ENCODE results near the gene COL21A1. TPM values are rescaled to one million over a fixed set of nuclear protein-coding genes. Genes with fewer than 3 reads are reported as not detected.

The COL21A1 gene
- polyA plus RNA-seq, 4 donors, result 110 to 154 (median 128) TPM

DNA sequence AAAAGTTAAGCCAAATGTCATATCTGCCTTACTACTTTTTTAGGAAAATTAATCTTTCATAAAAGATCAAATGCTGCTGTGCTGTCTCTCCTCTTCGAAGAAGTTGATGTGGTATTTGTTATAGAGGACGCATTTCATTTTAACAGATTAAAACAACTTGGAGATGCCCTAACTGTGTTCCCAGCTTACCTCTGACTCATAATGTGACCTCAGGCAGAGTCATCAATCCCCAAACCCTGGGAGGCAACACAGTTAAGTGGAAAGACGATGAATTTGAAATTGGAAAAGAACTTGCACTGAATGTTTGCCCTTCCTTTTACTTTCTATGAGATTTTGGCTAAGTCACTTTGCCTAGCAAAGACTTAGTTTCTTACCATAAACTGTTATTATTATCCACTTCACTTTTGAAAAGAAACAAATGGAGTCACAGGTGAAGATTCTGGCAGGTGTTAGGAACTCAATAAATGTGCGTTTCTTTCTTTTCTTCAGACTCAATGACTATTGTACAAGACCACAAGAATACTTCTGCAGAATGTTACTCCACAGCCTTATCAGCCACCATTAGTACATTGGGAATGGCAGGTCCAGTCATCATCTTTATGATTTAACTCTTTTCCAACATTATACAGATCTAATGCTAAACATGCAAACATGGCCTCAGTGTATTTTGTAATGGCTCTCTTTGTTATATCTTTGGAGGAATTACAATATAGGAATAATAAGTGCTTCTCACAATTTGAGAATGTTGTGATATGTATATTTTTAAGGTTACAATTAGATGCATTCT is 102.6 kb downstream of the COL21A1 start:
- DNase-seq (ENCODE audit: low read depth in 4 of 4, low spot score in 3 of 4), result no peak

GRCh38 chr6:56143796-56144195 is 103.6 kb downstream of the COL21A1 start:
- no peak for DNase-seq (ENCODE audit: low read depth in 4 of 4, low spot score in 3 of 4)

DNA sequence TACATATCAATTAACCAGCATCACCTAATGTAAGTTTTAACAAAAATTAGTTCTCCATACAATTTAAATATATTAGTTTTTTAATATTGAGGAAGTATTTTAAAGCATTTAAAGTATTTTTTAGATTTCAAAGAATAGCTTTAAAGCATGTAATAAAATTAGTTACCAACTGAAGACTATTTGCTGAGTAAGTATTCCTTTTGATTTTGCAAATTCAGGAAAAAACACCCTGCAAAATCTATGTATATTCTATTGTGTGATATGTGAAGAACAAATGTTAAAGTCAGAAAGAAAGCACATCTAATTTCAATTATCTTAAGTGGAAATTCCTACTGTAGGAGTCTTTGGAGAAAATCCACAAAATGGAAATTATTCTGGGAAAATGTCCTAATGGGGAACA is 107.3 kb downstream of the COL21A1 start:
- no peak for DNase-seq (ENCODE audit: low read depth in 4 of 4, low spot score in 3 of 4)

DNA sequence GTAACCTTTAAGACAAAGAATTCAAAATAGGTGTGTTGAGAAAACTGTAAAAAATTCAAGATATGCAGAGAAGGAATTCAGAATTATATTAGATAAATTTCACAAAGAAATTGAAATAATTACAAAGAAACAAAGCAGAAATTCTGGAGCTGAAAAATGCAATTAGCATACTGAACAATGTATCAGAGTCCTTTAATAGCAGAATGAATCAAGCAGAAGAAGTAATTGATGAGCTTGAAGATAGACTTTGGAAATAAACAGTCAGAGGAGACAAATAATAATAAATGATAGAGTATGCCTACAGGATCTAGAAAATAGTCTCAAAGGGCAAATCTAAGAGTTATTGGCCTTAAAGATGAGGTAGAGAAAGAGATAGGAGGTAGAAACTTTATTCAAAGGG is 131.7 kb downstream of the COL21A1 start:
- no peak for DNase-seq (ENCODE audit: low read depth in 4 of 4, low spot score in 3 of 4)

GRCh38 chr6:56109149-56109548 is 138.2 kb downstream of the COL21A1 start:
- no peak for DNase-seq (ENCODE audit: low read depth in 4 of 4, low spot score in 3 of 4)

DNA sequence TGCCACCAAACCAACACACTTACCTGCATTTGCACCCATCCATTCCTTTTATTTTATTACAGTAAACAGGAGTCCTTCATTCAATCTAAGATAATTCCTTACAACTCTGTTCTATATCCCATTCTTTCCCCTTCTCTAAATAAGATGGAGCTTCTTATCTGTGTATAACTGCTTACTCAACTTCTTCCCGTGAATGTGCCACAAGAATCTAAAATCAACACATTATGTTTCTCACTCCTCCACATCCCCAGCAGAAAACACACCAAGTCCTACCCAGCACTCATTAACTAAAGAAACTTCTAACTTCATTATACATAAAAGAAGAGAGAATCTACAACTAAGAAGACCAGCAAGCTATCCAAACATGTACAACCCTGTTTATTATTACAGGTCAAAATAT is 141.1 kb downstream of the COL21A1 start:
- no peak for DNase-seq (ENCODE audit: low read depth in 4 of 4, low spot score in 3 of 4)

- no peak for DNase-seq (ENCODE audit: low read depth in 4 of 4, low spot score in 3 of 4)
These were observed 142.8 kb downstream of the COL21A1 start for GRCh38 chr6:56104591-56104990.

DNA sequence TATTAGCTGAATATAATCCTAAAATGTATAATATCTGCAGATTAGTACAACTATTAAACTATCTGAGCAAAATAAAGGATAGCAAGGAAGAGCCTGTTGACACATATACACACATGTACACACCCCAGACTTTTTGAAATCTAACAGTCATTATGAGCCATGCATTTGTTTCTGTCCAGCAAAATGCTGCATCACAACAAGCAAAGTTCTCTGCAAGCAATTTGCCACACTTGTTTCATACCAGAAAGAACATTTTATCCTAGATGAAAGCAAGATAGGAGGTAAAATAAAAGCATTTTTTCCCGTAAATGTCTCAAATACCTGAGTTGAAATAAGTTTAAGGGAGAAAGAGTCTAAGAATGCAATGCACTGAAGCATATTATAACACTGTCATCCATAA is 145.2 kb downstream of the COL21A1 start:
- no peak for DNase-seq (ENCODE audit: low read depth in 4 of 4, low spot score in 3 of 4)

- no peak for DNase-seq (ENCODE audit: low read depth in 4 of 4, low spot score in 3 of 4)
These were observed 146.2 kb downstream of the COL21A1 start for GRCh38 chr6:56101141-56101553.

DNA sequence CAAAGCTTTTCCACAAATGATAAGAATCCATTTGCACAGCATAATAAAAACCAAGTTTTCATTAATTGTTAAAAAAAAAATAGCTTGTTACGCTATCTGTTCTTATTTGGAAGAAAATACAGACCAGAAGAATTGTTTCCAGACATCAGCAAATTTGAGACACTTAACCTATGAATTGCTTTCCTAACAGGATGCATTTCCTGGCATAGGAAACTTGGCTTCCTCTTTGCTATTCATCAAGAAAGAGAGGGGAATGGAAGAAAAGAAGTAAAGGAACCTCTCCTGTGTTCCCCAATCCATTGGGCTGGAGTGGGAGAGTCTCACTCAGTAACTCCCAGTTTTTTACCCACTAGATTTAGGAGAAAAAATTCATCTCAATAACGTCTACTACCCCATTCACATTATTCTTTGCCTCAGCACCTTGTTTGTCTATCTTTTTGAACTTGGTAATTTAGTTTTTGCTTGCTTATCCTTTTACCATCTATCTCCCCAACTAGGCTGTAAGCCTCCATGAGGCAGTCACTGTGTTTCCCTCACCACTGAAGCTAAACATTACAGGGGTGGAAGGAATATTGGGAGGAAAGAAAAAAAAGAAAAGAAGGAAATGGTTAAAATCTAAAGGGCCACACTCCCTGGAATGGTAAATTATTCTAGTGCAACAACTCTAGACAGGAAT is 150.3 kb downstream of the COL21A1 start:
- DNase-seq (ENCODE audit: low read depth in 4 of 4, low spot score in 3 of 4), result peak in 1 of 4 donors; percentile 10

- peak in 2 of 4 donors; percentile 18 to 25 for DNase-seq (ENCODE audit: low read depth in 4 of 4, low spot score in 3 of 4)
These were observed 150.8 kb downstream of the COL21A1 start for GRCh38 chr6:56096541-56096940.

DNA sequence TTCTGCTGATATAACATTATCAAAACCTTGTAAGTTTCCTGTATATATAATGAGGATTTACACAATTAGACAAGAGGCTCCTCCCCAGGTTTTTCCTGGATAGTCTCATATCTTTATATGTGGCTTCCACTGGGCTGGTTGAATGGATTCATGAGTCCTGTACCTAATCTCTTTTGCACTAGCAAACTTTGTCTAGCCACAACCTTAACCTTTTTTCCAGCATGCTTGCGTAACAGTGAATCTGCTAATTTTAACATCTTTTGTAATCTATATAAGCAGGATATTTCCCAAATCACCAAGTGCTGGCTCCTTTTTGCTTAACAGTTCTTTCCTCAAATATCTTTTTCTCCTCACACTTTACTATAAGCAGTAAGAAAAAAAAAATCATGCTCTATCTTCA is 153.6 kb downstream of the COL21A1 start:
- no peak for DNase-seq (ENCODE audit: low read depth in 4 of 4, low spot score in 3 of 4)

DNA sequence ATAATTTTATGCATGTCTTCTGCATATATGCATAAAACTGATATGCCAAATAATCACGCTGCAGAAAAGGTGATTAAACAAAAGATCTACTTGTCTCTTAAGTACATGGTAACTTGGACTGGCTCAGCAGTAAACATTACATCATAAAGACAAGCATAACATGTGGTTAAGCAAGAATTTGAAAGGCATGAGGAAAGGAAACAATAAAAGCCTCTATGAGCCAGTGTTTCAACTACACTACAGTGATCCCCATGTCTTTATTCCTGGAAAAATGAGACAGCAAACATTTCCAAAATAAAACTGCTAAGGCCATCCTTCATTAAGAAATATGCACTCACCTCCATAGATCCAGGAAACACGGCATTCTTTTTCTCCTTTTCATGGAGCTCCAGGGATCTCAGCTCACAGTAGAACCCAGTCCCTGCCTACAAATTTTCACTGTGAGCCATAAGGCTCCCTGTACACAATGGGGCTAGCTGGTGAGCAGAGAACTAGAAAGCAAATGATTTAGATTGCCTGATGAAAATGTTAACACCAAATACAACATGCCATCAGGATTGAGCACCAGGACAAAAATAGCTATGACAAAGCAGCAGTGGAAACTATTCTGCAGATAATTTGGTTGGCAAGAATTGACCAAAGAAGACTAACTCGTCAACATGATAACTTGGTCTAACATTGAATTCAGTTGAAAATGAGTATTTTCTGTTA is 156.1 kb downstream of the COL21A1 start:
- DNase-seq (ENCODE audit: low read depth in 4 of 4, low spot score in 3 of 4), result peak in 1 of 4 donors; percentile 2

- no peak for DNase-seq (ENCODE audit: low read depth in 4 of 4, low spot score in 3 of 4)
These were observed 158.7 kb downstream of the COL21A1 start for GRCh38 chr6:56088641-56089040.

DNA sequence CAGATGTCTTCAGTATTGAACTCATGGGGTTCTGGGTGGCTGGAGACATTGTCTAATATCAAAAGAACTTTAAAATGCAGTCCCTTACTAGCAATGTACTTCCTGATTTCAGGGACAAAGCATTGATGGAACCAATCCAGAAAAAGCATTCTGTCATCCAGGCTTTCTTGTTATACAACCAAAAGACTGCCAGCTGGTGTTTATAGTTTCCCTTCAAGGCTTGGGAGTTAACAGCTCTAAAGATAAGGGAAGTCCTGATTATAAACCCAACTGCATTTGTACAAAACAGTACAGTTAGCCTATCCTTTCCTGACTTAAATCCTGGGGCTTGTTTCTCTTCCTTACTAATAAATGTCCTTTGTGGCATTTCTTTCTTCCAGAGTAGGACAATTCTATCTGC is 160.0 kb downstream of the COL21A1 start:
- peak in 1 of 4 donors; percentile 41 for DNase-seq (ENCODE audit: low read depth in 4 of 4, low spot score in 3 of 4)

DNA sequence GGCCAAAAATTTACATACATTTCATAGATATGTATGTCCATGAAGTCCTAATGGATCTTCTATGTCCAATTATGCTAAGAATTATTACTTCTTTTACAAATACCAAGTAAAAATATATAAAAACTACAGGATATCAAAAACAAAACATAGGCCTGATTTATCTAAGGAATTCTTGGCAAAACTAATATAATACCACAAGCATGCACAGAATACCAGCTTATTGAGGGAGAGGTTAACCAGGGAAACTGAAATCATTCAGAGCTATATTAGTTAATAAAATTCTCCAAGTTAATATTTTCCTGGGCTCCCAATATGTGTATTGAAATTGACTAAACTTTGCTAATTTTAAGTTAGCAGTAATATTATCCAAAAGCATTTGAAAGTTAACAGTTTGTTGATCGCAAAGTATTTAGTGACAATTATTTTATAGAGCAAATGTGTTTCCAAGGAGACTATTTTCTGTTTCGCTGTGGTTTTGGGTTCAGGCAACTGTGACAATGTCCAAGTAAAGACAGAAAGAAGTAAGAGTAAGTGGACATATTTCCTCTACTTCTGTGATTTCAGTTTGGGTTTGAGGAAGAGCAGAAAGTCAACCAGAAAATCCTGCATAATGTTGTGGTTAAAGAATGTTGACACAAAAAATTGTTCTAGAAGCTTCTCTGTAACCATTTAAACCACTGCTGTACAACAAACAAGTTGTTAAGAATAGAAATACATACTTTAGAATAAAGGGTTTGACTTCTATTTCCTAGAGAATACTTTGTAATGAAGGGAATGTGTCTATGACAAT is 167.4 kb downstream of the COL21A1 start:
- no peak for DNase-seq (ENCODE audit: low read depth in 4 of 4, low spot score in 3 of 4)

GRCh38 chr6:56076033-56076432 is 171.3 kb downstream of the COL21A1 start:
- no peak for DNase-seq (ENCODE audit: low read depth in 4 of 4, low spot score in 3 of 4)

GRCh38 chr6:56073761-56074160 is 173.6 kb downstream of the COL21A1 start:
- no peak for DNase-seq (ENCODE audit: low read depth in 4 of 4, low spot score in 3 of 4)

DNA sequence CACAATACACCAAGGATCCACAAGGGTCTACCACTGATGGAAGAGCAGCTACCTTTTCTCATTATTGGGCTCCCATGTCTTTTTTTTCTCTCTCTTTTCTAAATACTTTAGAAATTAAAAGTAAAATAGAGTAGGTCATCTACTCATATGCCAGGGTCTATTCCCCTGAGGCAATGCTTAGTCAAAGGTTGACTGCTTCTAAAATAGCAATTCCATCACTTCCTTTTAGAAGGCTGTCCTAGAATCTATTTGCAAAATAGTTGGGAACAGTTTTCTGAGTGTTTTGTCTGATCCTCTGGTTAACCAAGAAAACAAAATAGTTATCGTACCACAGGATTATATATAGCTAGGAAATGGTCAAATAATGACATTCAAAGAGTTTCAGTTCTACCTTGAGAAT is 174.1 kb downstream of the COL21A1 start:
- no peak for DNase-seq (ENCODE audit: low read depth in 4 of 4, low spot score in 3 of 4)

GRCh38 chr6:56072856-56073255 is 174.5 kb downstream of the COL21A1 start:
- DNase-seq (ENCODE audit: low read depth in 4 of 4, low spot score in 3 of 4), result no peak

DNA sequence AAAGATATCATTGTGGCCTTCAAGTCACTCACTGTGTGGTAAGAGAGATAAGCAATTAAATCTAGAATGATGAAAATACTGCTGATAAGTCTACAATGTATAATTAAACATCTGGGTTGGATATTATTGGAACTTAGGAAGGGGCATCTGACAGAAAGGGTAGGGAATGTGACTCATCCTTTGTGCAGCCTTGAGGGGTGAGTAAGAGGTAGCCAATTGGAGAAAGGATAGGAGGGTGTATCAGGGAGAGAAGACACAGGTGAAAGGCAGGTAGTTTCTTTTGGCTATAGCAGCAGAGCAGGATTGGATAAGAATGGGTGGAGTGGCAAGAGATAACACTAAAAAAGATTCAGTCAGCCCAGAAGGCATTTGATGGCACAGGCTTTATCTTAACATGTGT is 182.0 kb downstream of the COL21A1 start:
- no peak for DNase-seq (ENCODE audit: low read depth in 4 of 4, low spot score in 3 of 4)

Data from right renal pelvis (tissue), 4 donors.